Loucy (cell line): Measurements from ENCODE around the gene FN3KRP.
A peak's percentile ranks its signal among the peaks of the same experiment; 100 is the strongest.

ENCODE experiments used
- H2AFZ ChIP-seq: fragments of 200-600 bp; sonication (generic); 2 replicates; pipeline ENCODE4 v1.6.0; 2016; ENCODE audit warnings: antibody characterized with exemption, mild to moderate bottlenecking, low read length, moderate library complexity
- H3F3A ChIP-seq: fragments of 200-600 bp; 2 replicates; pipeline ENCODE4 v1.6.0; 2016; ENCODE audit warnings: antibody characterized with exemption, low read depth, mild to moderate bottlenecking
- H3K27me3 ChIP-seq: fragments of 200-600 bp; sonication (generic); 2 replicates; pipeline ENCODE4 v1.6.1; 2014; ENCODE audit warnings: low read length, mild to moderate bottlenecking; ENCODE audit not compliant: insufficient read depth, poor library complexity, severe bottlenecking
- H3K36me3 ChIP-seq: fragments of 200-600 bp; sonication (generic); 2 replicates; pipeline ENCODE4 v1.6.1; 2016; ENCODE audit warnings: low read length; ENCODE audit not compliant: insufficient read depth
- H3K4me1 ChIP-seq: fragments of 200-600 bp; sonication (generic); 2 replicates; pipeline ENCODE4 v1.5.1; 2014; ENCODE audit warnings: low read length, mild to moderate bottlenecking; ENCODE audit not compliant: insufficient read depth, poor library complexity, severe bottlenecking
- H3K4me2 ChIP-seq: fragments of 200-600 bp; sonication (generic); 2 replicates; pipeline ENCODE4 v1.6.0; 2014; ENCODE audit warnings: antibody characterized with exemption, low read length, low read depth, mild to moderate bottlenecking; ENCODE audit not compliant: poor library complexity, severe bottlenecking
- H3K4me3 ChIP-seq: fragments of 200-600 bp; sonication (generic); 2 replicates; pipeline ENCODE4 v1.5.1; 2014; ENCODE audit warnings: low read length, mild to moderate bottlenecking, mixed read lengths; ENCODE audit not compliant: poor library complexity, severe bottlenecking
- H3K79me2 ChIP-seq: fragments of 200-600 bp; sonication (generic); 2 replicates; pipeline ENCODE4 v1.6.1; 2014; ENCODE audit warnings: low read length; ENCODE audit not compliant: insufficient read depth
- H3K9ac ChIP-seq: fragments of 200-600 bp; sonication (generic); 2 replicates; pipeline ENCODE4 v1.6.0; 2014; ENCODE audit warnings: mild to moderate bottlenecking, low read depth, low read length, moderate library complexity; ENCODE audit not compliant: poor library complexity, severe bottlenecking
- H3K9me2 ChIP-seq: fragments of 200-600 bp; sonication (generic); replicated peaks from 2 replicates; pipeline ENCODE4 v1.6.1; 2016; ENCODE audit warnings: low read depth, low read length, mixed read lengths
- H3K9me3 ChIP-seq: fragments of 200-600 bp; sonication (generic); 2 replicates; pipeline ENCODE4 v1.6.1; 2014; ENCODE audit warnings: mild to moderate bottlenecking, antibody characterized with exemption, low read length, low read depth; ENCODE audit not compliant: insufficient read depth
- H4K20me1 ChIP-seq: fragments of 200-600 bp; sonication (generic); 2 replicates; pipeline ENCODE4 v1.6.0; 2014; ENCODE audit warnings: antibody characterized with exemption, low read length, mild to moderate bottlenecking; ENCODE audit not compliant: insufficient read depth, poor library complexity, severe bottlenecking
- EZH2phosphoT487 ChIP-seq: fragments of 200-600 bp; IDR thresholded peaks from 2 replicates; pipeline ENCODE4 v1.6.1; 2018; ENCODE audit warnings: antibody characterized with exemption, mild to moderate bottlenecking, moderate library complexity, borderline replicate concordance
- TF ChIP-seq, protein P1 (sequence below): fragments of 200-600 bp; sonication (generic); conservative IDR thresholded peaks from 2 replicates; pipeline ENCODE4 v1.5.1; 2014; ENCODE audit warnings: mild to moderate bottlenecking, antibody characterized with exemption, low read length

The FN3KRP gene

DNA sequence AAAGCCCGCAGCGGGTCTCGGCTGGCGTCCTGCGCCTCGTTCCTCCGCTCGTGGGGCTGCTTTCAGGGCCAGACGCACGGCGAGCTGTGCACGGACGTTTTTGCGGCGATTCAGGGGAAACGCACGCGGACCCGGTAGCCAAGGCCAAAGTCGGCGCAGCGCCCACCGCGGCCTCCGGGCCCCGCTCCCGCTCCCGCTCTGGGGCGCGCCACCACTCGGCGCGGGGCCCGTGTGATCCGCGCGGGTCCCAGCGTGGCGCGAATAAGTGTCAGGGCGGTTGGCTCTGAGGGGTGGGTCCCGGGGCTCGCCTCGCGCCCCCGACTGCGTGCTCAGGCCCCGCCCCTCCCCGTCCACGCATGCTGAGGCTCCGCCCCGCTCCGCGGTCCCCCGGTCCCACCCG lies 34.7 kb downstream of the FN3KRP start:
- H3K9ac ChIP-seq = no peak overlapping the region
- H3K4me1 ChIP-seq = peaks cover 32% of the 10 kb centered on the region
- H3K4me3 ChIP-seq = no peak overlapping the region
- H4K20me1 ChIP-seq = peaks cover 17% of the 10 kb centered on the region
- H3K4me2 ChIP-seq = no peak overlapping the region
- TF ChIP-seq, protein P1, sequence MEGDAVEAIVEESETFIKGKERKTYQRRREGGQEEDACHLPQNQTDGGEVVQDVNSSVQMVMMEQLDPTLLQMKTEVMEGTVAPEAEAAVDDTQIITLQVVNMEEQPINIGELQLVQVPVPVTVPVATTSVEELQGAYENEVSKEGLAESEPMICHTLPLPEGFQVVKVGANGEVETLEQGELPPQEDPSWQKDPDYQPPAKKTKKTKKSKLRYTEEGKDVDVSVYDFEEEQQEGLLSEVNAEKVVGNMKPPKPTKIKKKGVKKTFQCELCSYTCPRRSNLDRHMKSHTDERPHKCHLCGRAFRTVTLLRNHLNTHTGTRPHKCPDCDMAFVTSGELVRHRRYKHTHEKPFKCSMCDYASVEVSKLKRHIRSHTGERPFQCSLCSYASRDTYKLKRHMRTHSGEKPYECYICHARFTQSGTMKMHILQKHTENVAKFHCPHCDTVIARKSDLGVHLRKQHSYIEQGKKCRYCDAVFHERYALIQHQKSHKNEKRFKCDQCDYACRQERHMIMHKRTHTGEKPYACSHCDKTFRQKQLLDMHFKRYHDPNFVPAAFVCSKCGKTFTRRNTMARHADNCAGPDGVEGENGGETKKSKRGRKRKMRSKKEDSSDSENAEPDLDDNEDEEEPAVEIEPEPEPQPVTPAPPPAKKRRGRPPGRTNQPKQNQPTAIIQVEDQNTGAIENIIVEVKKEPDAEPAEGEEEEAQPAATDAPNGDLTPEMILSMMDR = no peak
- no peak for TF ChIP-seq EZH2phosphoT487
- H3K9me2 ChIP-seq = no peaks in the 10 kb centered on the region
- peaks cover 5% of the 10 kb centered on the region; the same call in 1 of the 2 replicates for H3F3A ChIP-seq
- H3K9me3 ChIP-seq = no peaks in the 10 kb centered on the region
- H3K36me3 ChIP-seq = no peaks in the 10 kb centered on the region
- no peak overlapping the region for H2AFZ ChIP-seq
- peaks cover 37% of the 10 kb centered on the region for H3K79me2 ChIP-seq
- H3K27me3 ChIP-seq = no peaks in the 10 kb centered on the region

DNA sequence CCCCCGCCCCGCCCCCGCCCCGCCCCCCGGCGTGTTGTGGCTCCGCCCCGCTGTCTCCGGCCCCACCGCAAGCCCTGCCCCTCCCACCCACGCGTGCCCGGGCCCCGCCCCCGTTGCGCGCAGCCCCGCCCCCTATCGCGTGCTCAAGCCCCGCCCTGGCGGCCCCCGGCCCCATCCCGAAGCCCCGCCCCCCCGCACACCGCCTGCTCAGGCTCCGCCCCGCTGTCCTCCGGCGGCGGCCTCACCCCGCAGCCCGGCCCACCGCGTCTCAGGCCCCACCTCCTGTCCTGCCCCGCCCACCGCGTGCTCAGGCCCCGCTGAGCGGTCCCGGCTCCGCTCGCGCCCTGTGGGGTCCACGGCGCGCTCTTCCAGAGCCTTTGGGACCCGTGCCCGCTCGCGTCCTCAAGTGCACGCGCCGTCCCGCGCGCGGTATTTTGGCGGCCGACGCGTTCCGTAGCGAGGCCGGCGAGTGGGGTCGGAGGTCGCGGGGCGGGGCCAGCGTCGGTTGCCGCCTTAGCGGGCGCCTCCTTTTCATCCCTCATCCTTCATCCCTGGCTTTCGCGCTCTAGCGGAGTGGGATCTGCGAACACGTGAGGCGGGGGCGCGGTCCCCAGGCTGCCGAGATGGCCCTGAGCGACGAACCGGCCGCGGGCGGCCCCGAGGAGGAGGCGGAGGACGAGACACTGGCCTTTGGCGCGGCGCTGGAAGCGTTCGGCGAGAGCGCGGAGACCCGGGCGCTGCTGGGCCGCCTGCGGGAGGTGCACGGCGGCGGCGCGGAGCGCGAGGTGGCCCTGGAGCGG lies 35.3 kb downstream of the FN3KRP start, which contains the start of gene TBCD:
Gene TBCD (plus strand): TSS at position 495 of the 800 bp plus-strand sequence. CDS start 129 bp downstream, at position 624.
- Histone ChIP-seq H3K27me3 (no peaks in the 10 kb centered on the region), H2AFZ (peak within 1 kb of the TSS; percentile 97)

GRCh38 chr17:82752371-82753200 lies 36.1 kb downstream of the FN3KRP start:
- Histone ChIP-seq H3K79me2 (peaks cover 51% of the 10 kb centered on the region), H4K20me1 (peaks cover 17% of the 10 kb centered on the region), H3K4me2 (peak overlapping the region; percentile 99), H3K27me3 (no peaks in the 10 kb centered on the region), H2AFZ (peak overlapping the region; percentile 97; the same call in 1 of the 2 replicates), H3K4me1 (peaks cover 46% of the 10 kb centered on the region), H3F3A (peaks cover 5% of the 10 kb centered on the region; the same call in 1 of the 2 replicates), H3K9me3 (no peaks in the 10 kb centered on the region), H3K4me3 (peak overlapping the region; percentile 98), H3K36me3 (peaks cover 6% of the 10 kb centered on the region; the same call in 1 of the 2 replicates), H3K9ac (peak overlapping the region; percentile 85), H3K9me2 (no peaks in the 10 kb centered on the region)
- TF ChIP-seq, protein P1 = no peak
- no peak for TF ChIP-seq EZH2phosphoT487

More for the DNA sequence above, 35.3 kb downstream of the FN3KRP start, which contains the start of gene TBCD:
- no peaks in the 10 kb centered on the region for H3K9me2 ChIP-seq
- peaks cover 2% of the 10 kb centered on the region; the same call in 1 of the 2 replicates for H3K36me3 ChIP-seq
- H3K79me2 ChIP-seq = peaks cover 43% of the 10 kb centered on the region
- H3K9ac ChIP-seq = peak within 1 kb of the TSS; percentile 85
- peaks cover 5% of the 10 kb centered on the region; the same call in 1 of the 2 replicates for H3F3A ChIP-seq
- TF ChIP-seq, protein P1 = no peak
- no peak for TF ChIP-seq EZH2phosphoT487
- peaks cover 38% of the 10 kb centered on the region for H3K4me1 ChIP-seq
- no peaks in the 10 kb centered on the region for H3K9me3 ChIP-seq
- peak within 1 kb of the TSS; percentile 98 for H3K4me3 ChIP-seq
- H3K4me2 ChIP-seq = peak within 1 kb of the TSS; percentile 99
- peaks cover 17% of the 10 kb centered on the region for H4K20me1 ChIP-seq
